HCT116 (cell line): ENCODE measurements around the gene FNDC3A. TPM values are rescaled to one million over a fixed set of nuclear protein-coding genes. Genes with fewer than 3 reads are reported as not detected.

Source experiments
- ATAC-seq: fragments of 200-7000 bp; cut with Tn5 transposase; 2 replicates; pipeline ENCODE4 v1.9.1; 2020; ENCODE audit warnings: mild to moderate bottlenecking, moderate library complexity
- BruUV-seq: library from RNA; stranded (reverse); fragments of 400-500 nt; replicated peaks from 2 replicates; lab custom pipeline; 2021; lab: Mats Ljungman, UMichigan
- CTCF ChIA-PET: fragments of 300-600 bp; sonication (Branson Sonifier 250); formaldehyde crosslinking; loops from one replicate; lab custom pipeline; 2021; ENCODE audit warnings: antibody characterized with exemption; lab: Charles Lee
- POLR2A ChIA-PET: fragments of 300-600, 350-600 bp; sonication (Branson Sonifier 250); formaldehyde crosslinking; loops from one replicate; lab custom pipeline; 2021; ENCODE audit warnings: antibody characterized with exemption; lab: Charles Lee
- RAD21 ChIA-PET, 2 experiments: fragments of 300-600 bp; sonication (Branson Sonifier 250); formaldehyde crosslinking; loops; one replicate each; lab custom pipeline; 2023; ENCODE audit warnings: low total read pairs in 2 of 2; ENCODE audit not compliant: uncharacterized antibody in 2 of 2, unreplicated experiment in 2 of 2, low non-redundant PET in 1 of 2; lab: Charles Lee
- DNase-seq: peaks from one replicate; pipeline ENCODE4 v3.0.0-alpha.2; 2010; ENCODE audit warnings: low read depth, low spot score
- H2AFZ ChIP-seq: fragments of 200-600 bp; shearing (Covaris generic), sonication (generic); 2 replicates; pipeline ENCODE4 v1.6.1; 2017; ENCODE audit warnings: low read depth, mixed run types, mixed read lengths, antibody characterized with exemption, low read length; ENCODE audit not compliant: poor library complexity, severe bottlenecking
- H3K27ac ChIP-seq: 2 replicates; pipeline ENCODE4 v1.5.1; 2012; ENCODE audit warnings: low read depth, low read length
- H3K27me3 ChIP-seq: fragments of 200-600 bp; sonication (generic); 2 replicates; pipeline ENCODE4 v1.6.1; 2016; ENCODE audit warnings: mixed run types, low read length, mixed read lengths; ENCODE audit not compliant: insufficient read depth
- H3K36me3 ChIP-seq, 2 experiments: fragments of 200-500 bp in 1 of 2; fragments of 200-600 bp in 1 of 2; sonication (Bioruptor generic) in 1 of 2; sonication (generic) in 1 of 2; 2 replicates each; pipeline versions ENCODE4 v1.5.1 to v1.6.1; 2014 to 2016; ENCODE audit warnings: low read length in 2 of 2, inconsistent platforms in 1 of 2, mixed read lengths in 1 of 2, mixed run types in 1 of 2; ENCODE audit not compliant: insufficient read depth in 2 of 2, control insufficient read depth in 1 of 2
- H3K4me1 ChIP-seq, 2 experiments: fragments of 200-600 bp in 1 of 2; sonication (generic) in 1 of 2; 2 replicates each; pipeline versions ENCODE4 v1.5.1 to v1.6.1; 2012 to 2017; ENCODE audit warnings: low read length in 2 of 2, inconsistent platforms in 1 of 2, mild to moderate bottlenecking in 1 of 2, mixed read lengths in 1 of 2, mixed run types in 1 of 2, moderate library complexity in 1 of 2; ENCODE audit not compliant: insufficient read depth in 2 of 2, control insufficient read depth in 1 of 2
- H3K4me2 ChIP-seq: fragments of 200-600 bp; sonication (generic); 2 replicates; pipeline ENCODE4 v1.6.1; 2017; ENCODE audit warnings: mixed run types, low read length, mixed read lengths
- H3K4me3 ChIP-seq, 2 experiments: fragments of 200-600 bp in 1 of 2; sonication (generic) in 1 of 2; replicated peaks in 1 of 2; 2 replicates each; pipeline ENCODE4 v1.5.1; 2011 to 2016; ENCODE audit warnings: low read length in 2 of 2, control low read depth in 1 of 2, low read depth in 1 of 2, mild to moderate bottlenecking in 1 of 2, mixed read lengths in 1 of 2, mixed run types in 1 of 2
- H3K79me2 ChIP-seq: fragments of 200-600 bp; sonication (generic); 2 replicates; pipeline ENCODE4 v1.6.1; 2017; ENCODE audit warnings: mild to moderate bottlenecking, mixed run types, low read length, moderate library complexity, mixed read lengths; ENCODE audit not compliant: insufficient read depth
- H3K9ac ChIP-seq: fragments of 200-600 bp; sonication (generic); 2 replicates; pipeline ENCODE4 v1.6.1; 2016; ENCODE audit warnings: low read length, mixed read lengths
- H3K9me2 ChIP-seq: fragments of 200-600 bp; sonication (generic), shearing (Covaris generic); 2 replicates; pipeline ENCODE4 v1.6.1; 2017; ENCODE audit warnings: mixed run types, mild to moderate bottlenecking, moderate library complexity; ENCODE audit not compliant: insufficient read depth
- H3K9me3 ChIP-seq, 2 experiments: fragments of 200-500 bp in 1 of 2; fragments of 200-600 bp in 1 of 2; sonication (Bioruptor generic) in 1 of 2; sonication (generic) in 1 of 2; 2 replicates each; pipeline ENCODE4 v1.6.1; 2014 to 2017; ENCODE audit warnings: low read length in 2 of 2, mixed read lengths in 2 of 2, inconsistent platforms in 1 of 2, low read depth in 1 of 2, mild to moderate bottlenecking in 1 of 2, mixed run types in 1 of 2, moderate library complexity in 1 of 2; ENCODE audit not compliant: control insufficient read depth in 1 of 2, insufficient read depth in 1 of 2
- H4K20me1 ChIP-seq: fragments of 200-600 bp; sonication (generic), shearing (Covaris generic); 2 replicates; pipeline ENCODE4 v1.6.1; 2017; ENCODE audit warnings: mixed run types, mild to moderate bottlenecking, moderate library complexity; ENCODE audit not compliant: insufficient read depth
- ATF3 ChIP-seq: IDR thresholded peaks from 2 replicates; pipeline ENCODE4 v1.6.1; 2012
- CBX3 ChIP-seq: IDR thresholded peaks from 2 replicates; pipeline ENCODE4 v1.6.1; 2012; ENCODE audit warnings: low read depth
- EZH2phosphoT487 ChIP-seq: fragments of 200-600 bp; IDR thresholded peaks from 2 replicates; pipeline ENCODE4 v1.6.1; 2018; ENCODE audit warnings: antibody characterized with exemption, borderline replicate concordance
- FOSL1 ChIP-seq: IDR thresholded peaks from 2 replicates; pipeline ENCODE4 v1.6.1; 2012; ENCODE audit warnings: low read depth
- JUND ChIP-seq: IDR thresholded peaks from 2 replicates; pipeline ENCODE4 v1.6.1; 2012
- MAX ChIP-seq: IDR thresholded peaks from 2 replicates; pipeline ENCODE4 v1.6.1; 2012
- POLR2AphosphoS5 ChIP-seq: IDR thresholded peaks from 2 replicates; pipeline ENCODE4 v1.6.1; 2011; ENCODE audit warnings: mild to moderate bottlenecking, low read depth, low read length, moderate library complexity
- REST ChIP-seq: IDR thresholded peaks from 2 replicates; pipeline ENCODE4 v1.6.1; 2012; ENCODE audit warnings: low read depth
- SP1 ChIP-seq: IDR thresholded peaks from 2 replicates; pipeline ENCODE4 v1.6.1; 2012; ENCODE audit warnings: low read depth
- SRF ChIP-seq: IDR thresholded peaks from 2 replicates; pipeline ENCODE4 v1.6.1; 2012; ENCODE audit warnings: low read depth
- ZNF274 ChIP-seq: fragments of 200-500 bp; sonication (Bioruptor generic); IDR thresholded peaks from 2 replicates; pipeline ENCODE4 v1.6.1; 2014; ENCODE audit warnings: mild to moderate bottlenecking, low read depth, low read length, inconsistent platforms
- intact Hi-C: fragments of 100-400 bp; cut with micrococcal nuclease; formaldehyde crosslinking; loops from 2 replicates; pipeline ENCODE4 v1.10.0; 2022
- total RNA-seq: library from RNA; stranded (reverse); gene quantifications from one replicate; pipeline ENCODE4 v1.2.1, GENCODE V29; 2021; ENCODE audit not compliant: unreplicated experiment

Gene FNDC3A
- total RNA-seq, 1 experiment from 2014 or later = 30.5 TPM

- no peaks in the 10 kb centered on the region for H4K20me1 ChIP-seq
- BruUV-seq = no TSS peak
- no peak overlapping the region for H3K9ac ChIP-seq
- no peaks in the 10 kb centered on the region for H3K36me3 ChIP-seq
- no peak overlapping the region for H3K4me3 ChIP-seq
- ATAC-seq (no peak), DNase-seq (no peak)
- intact Hi-C loops = no loop called here
- H3K4me1 ChIP-seq = peaks cover 0 to 18% of the 10 kb centered on the region in 2 experiments; a peak in 2 of 4 replicates
- POLR2A ChIA-PET = no interaction called here
- no peaks in the 10 kb centered on the region for H3K27me3 ChIP-seq
- H3K27ac ChIP-seq = no peak overlapping the region
- no peaks in the 10 kb centered on the region for H3K9me3 ChIP-seq
- TF ChIP-seq REST (no peak), ATF3 (no peak), SP1 (no peak)
- no peak overlapping the region for H2AFZ ChIP-seq
- CTCF ChIA-PET = no interaction called here
- no peaks in the 10 kb centered on the region for H3K79me2 ChIP-seq
- no peaks in the 10 kb centered on the region for H3K9me2 ChIP-seq
- H3K4me2 ChIP-seq = no peak overlapping the region
- RAD21 ChIA-PET = no interaction called here
Observed at GRCh38 chr13:49022472-49023144, 46.9 kb downstream of the FNDC3A start.

- no peak overlapping the region for H3K9ac ChIP-seq
- DNase-seq = peak; percentile 2
- H4K20me1 ChIP-seq = no peaks in the 10 kb centered on the region
- ChIA-PET RAD21 (no interaction called here), POLR2A (no interaction called here), CTCF (no interaction called here)
- ATAC-seq = no peak
- no peak overlapping the region for H3K27ac ChIP-seq
- H3K9me3 ChIP-seq = no peaks in the 10 kb centered on the region
- H3K9me2 ChIP-seq = no peaks in the 10 kb centered on the region
- intact Hi-C loops = no loop called here
- H3K4me2 ChIP-seq = peak overlapping the region; percentile 32
- H3K27me3 ChIP-seq = no peaks in the 10 kb centered on the region
- H3K4me1 ChIP-seq = peaks cover 0 to 18% of the 10 kb centered on the region in 2 experiments; a peak in 2 of 4 replicates
- H3K36me3 ChIP-seq = no peaks in the 10 kb centered on the region
- no peaks in the 10 kb centered on the region for H3K79me2 ChIP-seq
- H3K4me3 ChIP-seq = no peak overlapping the region
- BruUV-seq = no TSS peak
- H2AFZ ChIP-seq = no peak overlapping the region
- TF ChIP-seq ZNF274 (no peak), JUND (peak; percentile 26; the same call in 1 of the 2 replicates), REST (no peak), ATF3 (no peak), SP1 (0 out of 2 replicates have a peak, but pooled peaks have one; percentile 8), FOSL1 (peak; percentile 79), CBX3 (no peak), SRF (no peak), POLR2AphosphoS5 (no peak), MAX (no peak), EZH2phosphoT487 (no peak)
Observed at GRCh38 chr13:49023431-49023830, 47.7 kb downstream of the FNDC3A start.
